IMR-90 (cell line): ENCODE data around the gene SLC9C2. TPM values are rescaled to one million over a fixed set of nuclear protein-coding genes. Genes with fewer than 3 reads are reported as not detected.
"Not testable (repeated sequence)": the region's sequence is repeated elsewhere in the genome, so short reads cannot be mapped to it uniquely, and the experiment has no call there.

ENCODE experiments used
- ATAC-seq: fragments of 200-7000 bp; cut with Tn5 transposase; 2 replicates; pipeline ENCODE4 v1.9.1; 2020; ENCODE audit warnings: low read depth, mild to moderate bottlenecking, moderate library complexity
- BruUV-seq: library from RNA; stranded (reverse); fragments of 400-500 nt; replicated peaks from 2 replicates; lab custom pipeline; 2021; lab: Mats Ljungman, UMichigan
- CTCF ChIA-PET: fragments of 300-600 bp; formaldehyde crosslinking; extraction: SDS; loops from one replicate; lab custom pipeline; 2021; ENCODE audit warnings: antibody characterized with exemption; lab: Yijun Ruan, JAX
- POLR2A ChIA-PET: fragments of 300-600 bp; sonication (Branson Sonifier 250); formaldehyde crosslinking; loops from one replicate; lab custom pipeline; 2022; ENCODE audit warnings: antibody characterized with exemption; ENCODE audit not compliant: unreplicated experiment; lab: Charles Lee
- DNase-seq: peaks from one replicate; pipeline ENCODE4 v3.0.0; 2013
- H2AFZ ChIP-seq: replicated peaks from 2 replicates; pipeline ENCODE3; 2013; ENCODE audit warnings: low read length, mild to moderate bottlenecking; ENCODE audit not compliant: poor library complexity
- H2AK5ac ChIP-seq: 2 replicates; pipeline ENCODE4 v1.6.1; 2013; ENCODE audit warnings: low read depth, low read length, inconsistent platforms
- H2AK9ac ChIP-seq: replicated peaks from 2 replicates; pipeline ENCODE3; 2013; ENCODE audit warnings: mild to moderate bottlenecking, low read depth, low read length, moderate library complexity; ENCODE audit not compliant: poor library complexity
- H2BK120ac ChIP-seq: 2 replicates; pipeline ENCODE4 v1.6.1; 2013; ENCODE audit warnings: low read depth, low read length, inconsistent platforms
- H2BK15ac ChIP-seq: 3 replicates; pipeline ENCODE4 v1.6.1; 2013; ENCODE audit warnings: low read depth, low read length, inconsistent platforms
- H2BK20ac ChIP-seq: 2 replicates; pipeline ENCODE4 v1.6.1; 2013; ENCODE audit warnings: low read depth, mild to moderate bottlenecking, inconsistent platforms, low read length, moderate library complexity
- H2BK5ac ChIP-seq: 2 replicates; pipeline ENCODE4 v1.6.1; 2013; ENCODE audit warnings: mild to moderate bottlenecking, low read depth, low read length, inconsistent platforms; ENCODE audit not compliant: poor library complexity, severe bottlenecking
- H3K14ac ChIP-seq: replicated peaks from 2 replicates; pipeline ENCODE4 v1.6.1; 2013; ENCODE audit warnings: low read depth, low read length, inconsistent platforms
- H3K18ac ChIP-seq: 2 replicates; pipeline ENCODE4 v1.6.1; 2013; ENCODE audit warnings: low read depth, low read length, control low read depth
- H3K23ac ChIP-seq: 2 replicates; pipeline ENCODE4 v1.6.1; 2013; ENCODE audit warnings: low read depth, low read length, inconsistent platforms
- H3K27ac ChIP-seq: 2 replicates; pipeline ENCODE4 v1.5.1; 2013; ENCODE audit warnings: mild to moderate bottlenecking, control low read depth, low read length; ENCODE audit not compliant: insufficient read depth
- H3K27me3 ChIP-seq: 2 replicates; pipeline ENCODE4 v1.6.1; 2013; ENCODE audit warnings: low read length; ENCODE audit not compliant: control insufficient read depth, insufficient read depth
- H3K36me3 ChIP-seq: 2 replicates; pipeline ENCODE4 v1.6.1; 2013; ENCODE audit warnings: low read length, mixed read lengths; ENCODE audit not compliant: control insufficient read depth, insufficient read depth
- H3K4ac ChIP-seq: 2 replicates; pipeline ENCODE4 v1.6.1; 2013; ENCODE audit warnings: low read depth, low read length, inconsistent platforms
- H3K4me1 ChIP-seq: 2 replicates; pipeline ENCODE4 v1.6.1; 2013; ENCODE audit warnings: low read length, mixed read lengths; ENCODE audit not compliant: control insufficient read depth, insufficient read depth
- H3K4me2 ChIP-seq: 2 replicates; pipeline ENCODE4 v1.6.1; 2013; ENCODE audit warnings: low read depth, mild to moderate bottlenecking, control low read depth, low read length, moderate library complexity
- H3K4me3 ChIP-seq: 2 replicates; pipeline ENCODE4 v1.5.1; 2013; ENCODE audit warnings: low read depth, mild to moderate bottlenecking, control low read depth, low read length, moderate library complexity; ENCODE audit not compliant: insufficient read depth
- H3K56ac ChIP-seq: 2 replicates; pipeline ENCODE4 v1.6.1; 2013; ENCODE audit warnings: low read length, inconsistent platforms; ENCODE audit not compliant: insufficient read depth; ENCODE audit errors: extremely low read depth
- H3K79me1 ChIP-seq, 2 experiments: 2 replicates each; pipeline ENCODE4 v1.6.1; 2013; ENCODE audit warnings: low read length in 2 of 2, inconsistent platforms in 1 of 2, low read depth in 1 of 2
- H3K9ac ChIP-seq: 2 replicates; pipeline ENCODE4 v1.6.1; 2013; ENCODE audit warnings: low read depth, low read length, control low read depth
- H3K9me1 ChIP-seq: 2 replicates; pipeline ENCODE4 v1.6.1; 2013; ENCODE audit warnings: low read length, inconsistent platforms; ENCODE audit not compliant: insufficient read depth
- H3K9me3 ChIP-seq: 2 replicates; pipeline ENCODE4 v1.6.1; 2013; ENCODE audit warnings: low read length; ENCODE audit not compliant: control insufficient read depth, insufficient read depth
- H4K20me1 ChIP-seq: 2 replicates; pipeline ENCODE4 v1.6.1; 2013; ENCODE audit warnings: low read length, inconsistent platforms; ENCODE audit not compliant: insufficient read depth
- H4K5ac ChIP-seq: 2 replicates; pipeline ENCODE4 v1.6.1; 2013; ENCODE audit warnings: mild to moderate bottlenecking, low read depth, low read length, control low read depth
- H4K8ac ChIP-seq, 2 experiments: 2 replicates each; pipeline ENCODE4 v1.6.1; 2013; ENCODE audit warnings: low read depth in 2 of 2, low read length in 2 of 2, control low read depth in 1 of 2, inconsistent platforms in 1 of 2
- H4K91ac ChIP-seq: 2 replicates; pipeline ENCODE4 v1.6.1; 2013; ENCODE audit warnings: low read depth, low read length, inconsistent platforms; ENCODE audit not compliant: insufficient read depth
- NFE2L2 ChIP-seq: fragments of 150-350 bp; IDR thresholded peaks from 2 replicates; pipeline ENCODE4 v1.6.1; 2016; ENCODE audit warnings: low read depth, mild to moderate bottlenecking, low read length
- WGBS, 2 experiments: methylation state at CpG; one replicate each; pipeline versions ENCODE4 v1.1.5 to v1.1.7; 2013; ENCODE audit warnings: missing lambda C conversion rate in 2 of 2; ENCODE audit not compliant: insufficient read length in 1 of 2; ENCODE audit errors: extremely low coverage in 2 of 2; 5-methylcytosine and 5-hydroxymethylcytosine counted together
- dilution Hi-C: fragments of 300-500 bp; cut with HindIII; formaldehyde crosslinking; loops from one replicate; pipeline ENCODE4 v1.14.3; 2018; ENCODE audit warnings: low sequenced_read_pairs; ENCODE audit not compliant: unreplicated experiment
- in situ Hi-C: fragments of 300-500 bp; cut with MboI; formaldehyde crosslinking; loops from 3 replicates; pipeline ENCODE4 v1.14.3; 2019; ENCODE audit warnings: low sequenced_read_pairs, inconsistent platforms, mixed read lengths
- intact Hi-C: fragments of 100-400 bp; cut with micrococcal nuclease; formaldehyde crosslinking; loops from 2 replicates; pipeline ENCODE4 v1.10.0; 2022
- polyA plus RNA-seq, 3 experiments: library from polyadenylated mRNA; depleted of rRNA; stranded (reverse); fragments of >200 nt; gene quantifications; 2 replicates each; pipeline ENCODE4 v1.2.3, GENCODE V29; 2012; ENCODE audit warnings: low replicate concordance in 1 of 3
- total RNA-seq: library from RNA; depleted of rRNA; stranded (reverse); fragments of >200 nt; gene quantifications from 2 replicates; pipeline ENCODE4 v1.2.3, GENCODE V29; 2012

Gene SLC9C2
- total and polyA plus RNA-seq, 2 of the 4 experiments (the other 2 are of a cell fraction) = not detected

- Histone ChIP-seq H3K4me2 (no peak overlapping the region), H2BK5ac (no peak overlapping the region), H3K27me3 (no peaks in the 10 kb centered on the region), H3K79me1 (no peaks in the 10 kb centered on the region), H3K4ac (no peak overlapping the region), H2AFZ (no peak overlapping the region), H3K9me3 (no peaks in the 10 kb centered on the region), H2BK120ac (no peak overlapping the region), H4K5ac (no peak overlapping the region), H3K18ac (no peak overlapping the region), H4K8ac (no peak overlapping the region), H2BK20ac (no peak overlapping the region), H2AK5ac (no peak overlapping the region), H3K9ac (no peak overlapping the region), H3K56ac (no peak overlapping the region), H3K23ac (no peak overlapping the region), H3K27ac (no peak overlapping the region), H3K4me1 (no peaks in the 10 kb centered on the region), H3K4me3 (no peak overlapping the region), H4K91ac (no peak overlapping the region), H2AK9ac (no peak overlapping the region), H2BK15ac (no peak overlapping the region), H4K20me1 (no peaks in the 10 kb centered on the region), H3K14ac (no peak overlapping the region), H3K9me1 (no peaks in the 10 kb centered on the region), H3K36me3 (no peaks in the 10 kb centered on the region)
- dilution Hi-C loops (no loop called here), intact Hi-C loops (no loop called here), in situ Hi-C loops (no loop called here)
- WGBS, 2 experiments = no CpG with 5 or more reads among the region's 3 CpGs
- ChIA-PET CTCF (no interaction called here), POLR2A (no interaction called here)
- no peak for ATAC-seq
- BruUV-seq = no TSS peak
- no peak for DNase-seq
- no peak for TF ChIP-seq NFE2L2
These were observed 6.6 kb downstream of the SLC9C2 start for GRCh38 chr1:173596097-173596825.

DNA sequence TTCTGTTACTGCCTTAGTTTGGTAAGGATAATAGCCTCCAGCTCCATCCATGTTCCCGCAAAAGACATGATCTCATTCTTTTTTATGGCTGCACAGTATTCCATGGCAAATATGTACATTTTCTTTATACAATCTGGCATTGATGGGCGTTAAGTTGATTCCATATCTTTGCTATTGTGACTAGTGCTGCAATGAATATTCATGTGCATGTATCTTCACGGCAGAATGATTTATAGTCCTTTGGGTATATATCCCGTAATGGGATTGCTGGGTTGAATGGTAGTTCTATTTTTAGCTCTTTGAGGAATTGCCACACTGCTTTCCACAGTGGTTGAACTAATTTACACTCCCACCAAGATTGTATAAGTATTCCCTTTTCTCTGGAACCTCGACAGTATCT lies 11.7 kb downstream of the SLC9C2 start:
- H2AK5ac ChIP-seq, H2BK5ac ChIP-seq, H2BK20ac ChIP-seq, dilution Hi-C loops, intact Hi-C loops, H2AK9ac ChIP-seq, H3K9me1 ChIP-seq, H3K14ac ChIP-seq, H3K79me1 ChIP-seq, H3K4me2 ChIP-seq, CTCF ChIA-PET, H3K56ac ChIP-seq, H4K5ac ChIP-seq, H3K23ac ChIP-seq, H3K18ac ChIP-seq, H3K4me1 ChIP-seq, H4K8ac ChIP-seq, DNase-seq, H4K20me1 ChIP-seq, H4K91ac ChIP-seq, H3K9ac ChIP-seq, H3K36me3 ChIP-seq, BruUV-seq, H3K4ac ChIP-seq, H3K9me3 ChIP-seq, H2BK15ac ChIP-seq, H2AFZ ChIP-seq, H2BK120ac ChIP-seq, H3K27me3 ChIP-seq, H3K27ac ChIP-seq, in situ Hi-C loops, POLR2A ChIA-PET, H3K4me3 ChIP-seq, ATAC-seq: not testable (repeated sequence)
- WGBS, 2 experiments = no CpG with 5 or more reads among the region's 5 CpGs
